ELF-1 (cell line): ENCODE results near the gene UQCR10.
"Not testable (repeated sequence)": the region's sequence is repeated elsewhere in the genome, so short reads cannot be mapped to it uniquely, and the experiment has no call there.

Experiments
- DNase-seq: peaks from one replicate; pipeline ENCODE4 v3.0.0-alpha.2; 2016; ENCODE audit warnings: low read depth, low spot score

Gene UQCR10

GRCh38 chr22:29737251-29738117, 29.7 kb upstream of the UQCR10 start:
- no peak for DNase-seq

- DNase-seq = peak; percentile 59
Measured at GRCh38 chr22:29738118-29738815, 28.9 kb upstream of the UQCR10 start.

- DNase-seq = no peak
Measured at GRCh38 chr22:29739346-29739875, 27.8 kb upstream of the UQCR10 start.

GRCh38 chr22:29740216-29740615, 27.0 kb upstream of the UQCR10 start:
- no peak for DNase-seq

- no peak for DNase-seq
Measured at GRCh38 chr22:29741926-29742325, 25.2 kb upstream of the UQCR10 start.

GRCh38 chr22:29742326-29742725, 24.8 kb upstream of the UQCR10 start:
- no peak for DNase-seq

- DNase-seq = no peak
Measured at GRCh38 chr22:29744902-29745301, 22.3 kb upstream of the UQCR10 start.

GRCh38 chr22:29747832-29748231, 19.3 kb upstream of the UQCR10 start:
- no peak for DNase-seq

- no peak for DNase-seq
Measured at GRCh38 chr22:29748248-29748893, 18.8 kb upstream of the UQCR10 start.

GRCh38 chr22:29750029-29750428, 17.1 kb upstream of the UQCR10 start:
- no peak for DNase-seq

GRCh38 chr22:29750559-29751538, 16.3 kb upstream of the UQCR10 start:
- no peak for DNase-seq

- no peak for DNase-seq
Measured at GRCh38 chr22:29751669-29752068, 15.5 kb upstream of the UQCR10 start.

GRCh38 chr22:29753808-29754657, 13.1 kb upstream of the UQCR10 start:
- DNase-seq = no peak

GRCh38 chr22:29754658-29755395, 12.3 kb upstream of the UQCR10 start:
- DNase-seq = not testable (repeated sequence)

GRCh38 chr22:29755889-29756288, 11.3 kb upstream of the UQCR10 start:
- no peak for DNase-seq

GRCh38 chr22:29756341-29756740, 10.8 kb upstream of the UQCR10 start:
- DNase-seq = no peak

GRCh38 chr22:29757096-29757495, 10.1 kb upstream of the UQCR10 start:
- DNase-seq = no peak

GRCh38 chr22:29758068-29758622, 9.0 kb upstream of the UQCR10 start:
- DNase-seq = no peak

GRCh38 chr22:29758959-29759358, 8.2 kb upstream of the UQCR10 start:
- no peak for DNase-seq
